Tibial nerve (tissue), 4 donors: ENCODE results near the gene STXBP2.

Experiments
- CTCF ChIP-seq, 5 experiments: fragments of 200-600 bp in 3 of 5; fragments of 450-650 bp in 2 of 5; sonication (generic) in 3 of 5; IDR thresholded peaks; one replicate each; pipeline ENCODE4 v1.5.1; 2016 to 2019; ENCODE audit warnings: antibody characterized with exemption in 5 of 5, mild to moderate bottlenecking in 3 of 5, moderate library complexity in 2 of 5
- EP300 ChIP-seq, 2 donors: sonication (generic); formaldehyde crosslinking; IDR thresholded peaks; one replicate each; pipeline ENCODE4 v1.6.1; 2017; ENCODE audit warnings: antibody characterized with exemption in 2 of 2, mild to moderate bottlenecking in 1 of 2
- POLR2A ChIP-seq, 2 donors: fragments of 450-650 bp; IDR thresholded peaks; one replicate each; pipeline ENCODE4 v1.6.1; 2017; ENCODE audit warnings: antibody characterized with exemption in 2 of 2, mild to moderate bottlenecking in 2 of 2, moderate library complexity in 2 of 2

GRCh38 chr19:7607874-7608560 lies 28.9 kb upstream of the STXBP2 start:
- TF ChIP-seq CTCF (IDR thresholded peaks at IDR 0.05) (no peak), POLR2A (IDR thresholded peaks at IDR 0.05) (no peak), EP300 (IDR thresholded peaks at IDR 0.05) (no peak)
